GM23338 (cell line): Measurements from ENCODE around the gene TXNRD3. TPM values are rescaled to one million over a fixed set of nuclear protein-coding genes. Genes with fewer than 3 reads are reported as not detected.

Source experiments
- ATAC-seq: fragments of 200-7000 bp; cut with Tn5 transposase; 3 replicates; pipeline ENCODE4 v1.9.1; 2020
- DNase-seq: peaks from one replicate; pipeline ENCODE4 v3.0.0-alpha.2; 2015; ENCODE audit warnings: low spot score
- H2AFZ ChIP-seq: fragments of 200-600 bp; sonication (generic); 2 replicates; pipeline ENCODE4 v1.8.0; 2016; ENCODE audit warnings: antibody characterized with exemption, mild to moderate bottlenecking, moderate library complexity
- H3F3A ChIP-seq: fragments of 200-600 bp; sonication (generic); replicated peaks from 2 replicates; pipeline ENCODE4 v1.8.0; 2017; ENCODE audit warnings: antibody characterized with exemption, mixed run types, low read depth
- H3K27ac ChIP-seq: fragments of 200-600 bp; sonication (generic); 2 replicates; pipeline ENCODE4 v1.6.1; 2016; ENCODE audit warnings: low read depth
- H3K27me3 ChIP-seq: fragments of 200-600 bp; sonication (generic); 2 replicates; pipeline ENCODE4 v1.8.0; 2016; ENCODE audit warnings: mild to moderate bottlenecking, mixed run types, moderate library complexity; ENCODE audit not compliant: insufficient read depth
- H3K36me3 ChIP-seq: fragments of 200-600 bp; sonication (generic); 2 replicates; pipeline ENCODE4 v1.8.0; 2016; ENCODE audit warnings: mild to moderate bottlenecking; ENCODE audit not compliant: insufficient read depth
- H3K4me1 ChIP-seq: fragments of 200-600 bp; sonication (generic); 2 replicates; pipeline ENCODE4 v1.8.0; 2016; ENCODE audit warnings: mild to moderate bottlenecking, moderate library complexity; ENCODE audit not compliant: insufficient read depth
- H3K4me2 ChIP-seq: fragments of 200-600 bp; sonication (generic); 2 replicates; pipeline ENCODE4 v1.7.1; 2017; ENCODE audit warnings: mixed run types
- H3K4me3 ChIP-seq: fragments of 200-600 bp; sonication (generic); 2 replicates; pipeline ENCODE4 v1.6.1; 2016; ENCODE audit warnings: mixed run types
- H3K79me2 ChIP-seq: fragments of 200-600 bp; sonication (generic); replicated peaks from 2 replicates; pipeline ENCODE4 v1.8.0; 2017; ENCODE audit warnings: mild to moderate bottlenecking; ENCODE audit not compliant: insufficient read depth
- H3K9me2 ChIP-seq: fragments of 200-600 bp; sonication (generic); 2 replicates; pipeline ENCODE4 v1.8.0; 2017; ENCODE audit not compliant: insufficient read depth
- H4K20me1 ChIP-seq: fragments of 200-600 bp; sonication (generic); replicated peaks from 2 replicates; pipeline ENCODE4 v1.8.0; 2017; ENCODE audit warnings: mild to moderate bottlenecking; ENCODE audit not compliant: insufficient read depth
- H3K27ac Mint-ChIP-seq: 2 replicates; pipeline ENCODE4 v1.8.0; 2020; ENCODE audit warnings: inconsistent platforms, mild to moderate bottlenecking, moderate library complexity, mixed read lengths
- H3K27me3 Mint-ChIP-seq: 3 replicates; pipeline ENCODE4 v1.8.0; 2022; ENCODE audit warnings: low read depth, mild to moderate bottlenecking, moderate library complexity, mixed read lengths, inconsistent platforms; ENCODE audit not compliant: insufficient read depth, poor library complexity
- H3K36me3 Mint-ChIP-seq: 3 replicates; pipeline ENCODE4 v1.8.0; 2021; ENCODE audit warnings: low read depth, mild to moderate bottlenecking, inconsistent platforms, moderate library complexity, mixed read lengths
- H3K4me1 Mint-ChIP-seq: 3 replicates; pipeline ENCODE4 v1.8.0; 2020; ENCODE audit warnings: mild to moderate bottlenecking, inconsistent platforms, mixed read lengths
- H3K4me3 Mint-ChIP-seq: 3 replicates; pipeline ENCODE4 v1.8.0; 2021; ENCODE audit warnings: moderate library complexity, mild to moderate bottlenecking, inconsistent platforms, mixed read lengths
- H3K9me3 Mint-ChIP-seq: 3 replicates; pipeline ENCODE4 v1.8.0; 2020; ENCODE audit warnings: moderate library complexity, mild to moderate bottlenecking, inconsistent platforms, mixed read lengths
- JUNB ChIP-seq: IDR thresholded peaks from one replicate; pipeline ENCODE4 v1.6.1; 2016; ENCODE audit warnings: antibody characterized with exemption; ENCODE audit not compliant: unreplicated experiment
- POLR2AphosphoS5 ChIP-seq: IDR thresholded peaks from 2 replicates; pipeline ENCODE4 v1.6.1; 2016; ENCODE audit warnings: antibody characterized with exemption, low read depth
- ZNF114 ChIP-seq: fragments of 250-450 bp; sonication (Bioruptor Pico); IDR thresholded peaks from 2 replicates; pipeline ENCODE4 v1.5.0; 2020; ENCODE audit warnings: mild to moderate bottlenecking, moderate library complexity
- ZNF462 ChIP-seq: fragments of 250-450 bp; sonication (Bioruptor Pico); IDR thresholded peaks from 2 replicates; pipeline ENCODE4 v1.5.0; 2020; ENCODE audit warnings: mild to moderate bottlenecking, moderate library complexity
- polyA plus RNA-seq: library from polyadenylated mRNA; unstranded; fragments of >200 nt; fragmentation: Nextera tagmentation; extraction: Ambion mirVana; gene quantifications from 2 replicates; pipeline ENCODE4 v1.2.1, GENCODE V29; 2016
- total RNA-seq: library from RNA; depleted of rRNA; stranded (reverse); fragments of >200 nt; shearing (Covaris generic); gene quantifications from 2 replicates; pipeline ENCODE4 v1.2.3, GENCODE V29; 2014

TXNRD3 gene
- total and polyA plus RNA-seq, 2 experiments from 2014 or later, result 3.0 to 4.1 TPM

DNA sequence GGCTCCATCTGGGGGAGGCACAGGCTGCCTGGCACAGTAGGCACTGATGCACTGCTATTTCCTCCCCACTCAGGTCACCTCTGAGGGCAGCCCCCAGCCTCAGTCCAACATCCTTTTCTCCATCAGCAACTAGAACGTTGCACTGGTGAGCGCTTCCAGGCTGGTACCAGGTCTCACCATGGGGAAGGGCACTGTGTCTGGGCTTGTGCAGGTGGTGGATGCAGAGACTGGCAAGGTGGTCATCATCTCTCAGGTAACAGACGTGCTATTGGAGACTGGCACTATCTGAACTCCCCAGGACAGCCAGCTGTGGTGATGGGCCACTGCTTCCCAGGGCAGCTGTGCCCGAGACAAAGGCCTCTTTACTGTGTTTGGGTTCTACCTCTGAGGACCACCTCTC lies 8.3 kb upstream of the TXNRD3 start (continued):
- TF ChIP-seq ZNF462 (no peak), POLR2AphosphoS5 (no peak), JUNB (no peak)

- ATAC-seq (no peak), DNase-seq (no peak)
- 0 out of 3 replicates have a peak, but pooled peaks cover 5% of the 10 kb centered on the region for H3K4me1 Mint-ChIP-seq
- H3K4me3 Mint-ChIP-seq, result no peak overlapping the region
- peaks cover 4% of the 10 kb centered on the region; the same call in 1 of the 3 replicates for H3K36me3 Mint-ChIP-seq
- H3K4me3 ChIP-seq, result no peak overlapping the region
- no peaks in the 10 kb centered on the region for H3K9me2 ChIP-seq
- H3F3A ChIP-seq, result no peaks in the 10 kb centered on the region
- no peaks in the 10 kb centered on the region for H3K27me3 ChIP-seq
- no peak overlapping the region for H2AFZ ChIP-seq
- no peaks in the 10 kb centered on the region for H3K36me3 ChIP-seq
- no peaks in the 10 kb centered on the region for H3K79me2 ChIP-seq
- H4K20me1 ChIP-seq, result no peaks in the 10 kb centered on the region
- no peaks in the 10 kb centered on the region for H3K4me1 ChIP-seq
- H3K4me2 ChIP-seq, result no peak overlapping the region
- H3K27ac Mint-ChIP-seq, result no peak overlapping the region
- no peak for TF ChIP-seq ZNF114 (CRISPR knock-in tag)
- TF ChIP-seq POLR2AphosphoS5, result no peak
- no peak overlapping the region for H3K27ac ChIP-seq
- H3K27me3 Mint-ChIP-seq, result peaks cover 4% of the 10 kb centered on the region
- H3K9me3 Mint-ChIP-seq, result peaks cover 14% of the 10 kb centered on the region
Observed at GRCh38 chr3:126661532-126662364, 6.8 kb upstream of the TXNRD3 start.
